Esophagus squamous epithelium (tissue), 4 donors: ENCODE measurements around the gene CDIPT.

Source experiments
- CTCF ChIP-seq, 6 experiments: fragments of 450-650 bp in 4 of 6; fragments of 200-600 bp in 2 of 6; sonication (generic) in 2 of 6; IDR thresholded peaks; one replicate each; pipeline ENCODE4 v1.5.1; 2016 to 2019; ENCODE audit warnings: antibody characterized with exemption in 6 of 6, mild to moderate bottlenecking in 4 of 6, moderate library complexity in 4 of 6
- POLR2A ChIP-seq, 4 donors: fragments of 450-650 bp; IDR thresholded peaks; one replicate each; pipeline ENCODE4 v1.6.1; 2017; ENCODE audit warnings: antibody characterized with exemption in 4 of 4, mild to moderate bottlenecking in 4 of 4, moderate library complexity in 3 of 4

- TF ChIP-seq CTCF (IDR thresholded peaks at IDR 0.05), result no peak
- TF ChIP-seq POLR2A (IDR thresholded peaks at IDR 0.05), result no peak
Observed at GRCh38 chr16:29897333-29897732, 34.3 kb upstream of the CDIPT start.
